ENCODE data around the gene THAP12. TPM values are rescaled to one million over a fixed set of nuclear protein-coding genes. Genes with fewer than 3 reads are reported as not detected.

Gene THAP12
- total RNA-seq, 1 donor from 2014 or later, result 34.3 TPM

DNA sequence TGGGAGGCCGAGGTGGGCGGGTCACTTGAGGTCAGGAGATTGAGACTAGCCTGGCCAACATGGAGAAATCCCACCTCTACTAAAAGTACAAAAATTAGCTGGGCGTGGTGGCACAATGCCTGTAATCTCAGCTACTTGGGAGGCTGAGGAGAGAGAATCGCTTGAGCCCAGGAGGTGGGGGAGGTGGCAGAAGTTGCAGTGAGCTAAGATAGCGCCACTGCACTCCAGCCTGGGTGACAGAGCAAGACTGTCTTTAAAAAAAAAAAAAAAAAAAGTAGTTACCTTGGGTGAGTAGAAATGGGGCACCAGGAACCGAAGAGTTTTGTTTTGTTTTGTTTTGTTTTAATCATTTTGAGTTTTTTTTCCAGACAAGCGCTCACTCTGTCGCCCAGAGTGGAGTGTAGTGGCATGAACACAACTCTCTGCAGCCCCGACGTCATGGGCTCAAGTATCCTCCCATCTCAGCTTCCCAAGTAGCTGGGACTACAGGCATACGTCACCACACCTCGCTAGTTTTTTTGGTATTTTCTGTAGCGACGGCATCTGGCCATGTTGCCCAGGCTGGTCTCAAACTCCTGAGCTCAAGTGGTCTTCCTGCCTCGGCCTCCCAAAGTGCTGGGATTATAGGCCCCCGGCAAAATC lies 15.8 kb downstream of the THAP12 start:
- intact Hi-C loops (cut with DNase I), result no loop called here
- no peak overlapping the region for H3K4me3 ChIP-seq
- no peaks in the 10 kb centered on the region for H3K27me3 ChIP-seq (ENCODE audit: low read depth)
- H3K9me3 ChIP-seq, result no peaks in the 10 kb centered on the region
- peaks cover 10% of the 10 kb centered on the region for H3K4me1 ChIP-seq
- TF ChIP-seq, protein P1, sequence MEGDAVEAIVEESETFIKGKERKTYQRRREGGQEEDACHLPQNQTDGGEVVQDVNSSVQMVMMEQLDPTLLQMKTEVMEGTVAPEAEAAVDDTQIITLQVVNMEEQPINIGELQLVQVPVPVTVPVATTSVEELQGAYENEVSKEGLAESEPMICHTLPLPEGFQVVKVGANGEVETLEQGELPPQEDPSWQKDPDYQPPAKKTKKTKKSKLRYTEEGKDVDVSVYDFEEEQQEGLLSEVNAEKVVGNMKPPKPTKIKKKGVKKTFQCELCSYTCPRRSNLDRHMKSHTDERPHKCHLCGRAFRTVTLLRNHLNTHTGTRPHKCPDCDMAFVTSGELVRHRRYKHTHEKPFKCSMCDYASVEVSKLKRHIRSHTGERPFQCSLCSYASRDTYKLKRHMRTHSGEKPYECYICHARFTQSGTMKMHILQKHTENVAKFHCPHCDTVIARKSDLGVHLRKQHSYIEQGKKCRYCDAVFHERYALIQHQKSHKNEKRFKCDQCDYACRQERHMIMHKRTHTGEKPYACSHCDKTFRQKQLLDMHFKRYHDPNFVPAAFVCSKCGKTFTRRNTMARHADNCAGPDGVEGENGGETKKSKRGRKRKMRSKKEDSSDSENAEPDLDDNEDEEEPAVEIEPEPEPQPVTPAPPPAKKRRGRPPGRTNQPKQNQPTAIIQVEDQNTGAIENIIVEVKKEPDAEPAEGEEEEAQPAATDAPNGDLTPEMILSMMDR (IDR thresholded peaks at IDR 0.05), result no peak
- no peak overlapping the region for H3K27ac ChIP-seq
- DNase-seq (no peak), ATAC-seq (peak in 1 of 2 donors; percentile 74)
- peaks cover 17% of the 10 kb centered on the region for H3K36me3 ChIP-seq

DNA sequence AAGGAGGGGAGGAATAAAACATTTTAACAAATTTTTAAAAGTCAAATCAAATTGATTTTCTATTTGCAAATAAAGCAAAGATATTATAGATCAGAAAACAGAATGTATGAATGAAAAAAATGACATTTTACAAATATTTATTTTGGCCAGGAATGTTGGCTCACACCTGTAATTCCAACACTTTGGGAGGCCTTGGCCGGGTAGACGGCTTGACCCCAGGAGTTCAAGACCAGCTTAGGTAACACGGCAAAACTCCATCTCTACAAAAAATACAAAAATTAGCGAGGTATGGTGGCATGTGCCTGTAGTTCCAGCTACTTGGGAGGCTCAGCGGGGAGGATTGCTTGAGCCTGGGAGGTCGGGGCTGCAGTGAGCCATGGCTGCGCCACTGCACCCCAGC lies 18.2 kb downstream of the THAP12 start:
- no peak for ATAC-seq
- H3K4me1 ChIP-seq, result peaks cover 2% of the 10 kb centered on the region
- no peak for DNase-seq
- intact Hi-C loops (cut with DNase I), result no loop called here
- H3K27me3 ChIP-seq (ENCODE audit: low read depth), result no peaks in the 10 kb centered on the region
- peaks cover 36% of the 10 kb centered on the region for H3K36me3 ChIP-seq
- H3K4me3 ChIP-seq, result no peak overlapping the region
- no peaks in the 10 kb centered on the region for H3K9me3 ChIP-seq
- no peak overlapping the region for H3K27ac ChIP-seq
- TF ChIP-seq, protein P1 (IDR thresholded peaks at IDR 0.05), result no peak

DNA sequence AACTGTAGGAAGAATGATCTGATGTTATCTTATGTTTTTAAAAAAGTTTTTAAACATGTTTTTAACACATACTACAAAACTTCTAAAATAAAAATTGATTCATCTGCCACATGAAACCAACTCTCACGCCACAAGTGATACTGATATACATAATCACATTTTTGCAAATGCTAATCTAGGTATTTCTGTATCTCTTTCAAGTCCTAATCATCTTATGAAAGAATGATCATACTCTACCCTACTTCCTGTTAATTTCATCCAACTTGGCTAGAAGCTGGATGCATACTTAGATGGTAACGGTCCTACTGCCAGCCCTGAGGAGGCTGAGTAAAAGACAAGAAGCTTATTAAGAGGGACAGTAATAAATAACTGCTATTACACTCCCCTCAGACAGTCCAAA lies 19.2 kb downstream of the THAP12 start:
- Histone ChIP-seq H3K9me3 (no peaks in the 10 kb centered on the region), H3K27me3 (ENCODE audit: low read depth) (no peaks in the 10 kb centered on the region), H3K4me1 (no peaks in the 10 kb centered on the region), H3K27ac (no peak overlapping the region), H3K36me3 (peaks cover 40% of the 10 kb centered on the region), H3K4me3 (no peak overlapping the region)
- no peak for ATAC-seq
- no peak for DNase-seq
- intact Hi-C loops (cut with DNase I), result no loop called here
- TF ChIP-seq, protein P1 (IDR thresholded peaks at IDR 0.05), result no peak

DNA sequence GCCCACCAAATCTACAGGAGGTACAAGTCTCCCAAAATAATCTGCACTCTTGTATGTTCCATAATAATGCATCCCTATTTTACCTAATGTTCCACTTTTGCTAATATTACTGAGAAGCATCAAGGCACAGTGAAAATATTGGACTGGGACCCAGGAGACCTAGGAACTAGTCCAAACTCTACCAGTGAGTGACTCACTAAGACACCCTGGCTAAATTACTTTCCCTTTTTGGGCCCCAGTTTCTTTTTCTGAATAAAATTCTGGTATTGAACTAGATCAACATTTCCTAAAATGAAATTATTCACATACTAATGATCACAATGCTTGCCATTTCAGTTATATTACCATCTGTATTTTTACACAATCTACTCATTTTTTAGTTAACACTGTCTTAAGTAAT lies 19.6 kb downstream of the THAP12 start:
- DNase-seq, result no peak
- Histone ChIP-seq H3K4me1 (no peaks in the 10 kb centered on the region), H3K4me3 (no peak overlapping the region), H3K9me3 (no peaks in the 10 kb centered on the region), H3K27ac (no peak overlapping the region), H3K36me3 (peaks cover 44% of the 10 kb centered on the region), H3K27me3 (ENCODE audit: low read depth) (no peaks in the 10 kb centered on the region)
- no peak for ATAC-seq
- TF ChIP-seq, protein P1 (IDR thresholded peaks at IDR 0.05), result no peak
- intact Hi-C loops (cut with DNase I), result no loop called here

DNA sequence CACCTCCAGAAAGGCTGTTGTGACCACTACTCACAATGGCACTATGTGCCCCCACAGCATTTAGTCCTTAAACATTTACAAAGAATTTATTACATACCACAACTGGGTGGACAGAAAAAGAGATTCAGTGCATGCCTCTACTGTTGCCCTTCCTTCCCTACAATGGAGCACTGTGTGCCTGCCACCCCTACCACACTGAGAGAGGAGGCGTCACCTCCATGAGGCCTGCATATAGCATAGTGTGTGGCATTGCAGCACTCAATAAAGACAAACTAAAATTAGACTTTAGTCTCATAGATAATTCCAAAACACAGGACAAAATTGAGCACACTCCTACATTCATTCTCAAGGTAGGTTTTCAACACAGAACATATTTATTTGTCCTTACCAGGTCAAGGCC lies 25.8 kb downstream of the THAP12 start:
- ATAC-seq (no peak), DNase-seq (no peak)
- intact Hi-C loops (cut with DNase I), result no loop called here
- Histone ChIP-seq H3K27me3 (ENCODE audit: low read depth) (no peaks in the 10 kb centered on the region), H3K36me3 (peaks cover 84% of the 10 kb centered on the region), H3K4me1 (no peaks in the 10 kb centered on the region), H3K27ac (no peak overlapping the region), H3K9me3 (peaks cover 3% of the 10 kb centered on the region), H3K4me3 (no peak overlapping the region)
- TF ChIP-seq, protein P1 (IDR thresholded peaks at IDR 0.05), result no peak
